Measurements from ENCODE around the gene LPP.
A peak's percentile ranks its signal among the peaks of the same experiment; 100 is the strongest.

- TF ChIP-seq CTCF (conservative IDR thresholded peaks at IDR 0.05; ENCODE audit: low read depth, low read length) (no peak), POLR2A (IDR thresholded peaks at IDR 0.05; ENCODE audit: low read depth, low read length) (no peak), RFX5 (IDR thresholded peaks at IDR 0.05; ENCODE audit: low read depth, low read length) (no peak), RAD21 (IDR thresholded peaks at IDR 0.05; ENCODE audit: low read length) (no peak), RCOR1 (IDR thresholded peaks at IDR 0.05; ENCODE audit: insufficient replicate concordance, low read length) (no peak), NFE2L2 (IDR thresholded peaks at IDR 0.05; ENCODE audit: low read depth, low read length) (no peak), MAZ (IDR thresholded peaks at IDR 0.05; ENCODE audit: borderline replicate concordance, low read depth, low read length) (no peak), FOS (IDR thresholded peaks at IDR 0.05; ENCODE audit: low read depth, low read length) (peak; percentile 54; the same call in 1 of the 2 replicates), SMC3 (IDR thresholded peaks at IDR 0.05; ENCODE audit: low read depth, low read length) (no peak), CEBPB (IDR thresholded peaks at IDR 0.05; ENCODE audit: low read depth, low read length) (peak; percentile 94), MXI1 (IDR thresholded peaks at IDR 0.05; ENCODE audit: borderline replicate concordance, low read depth, low read length) (no peak), MAFK (IDR thresholded peaks at IDR 0.05; ENCODE audit: low read depth, low read length) (no peak), CHD1 (IDR thresholded peaks at IDR 0.05; ENCODE audit: low read depth, low read length) (no peak)
- TF ChIP-seq, protein P1, sequence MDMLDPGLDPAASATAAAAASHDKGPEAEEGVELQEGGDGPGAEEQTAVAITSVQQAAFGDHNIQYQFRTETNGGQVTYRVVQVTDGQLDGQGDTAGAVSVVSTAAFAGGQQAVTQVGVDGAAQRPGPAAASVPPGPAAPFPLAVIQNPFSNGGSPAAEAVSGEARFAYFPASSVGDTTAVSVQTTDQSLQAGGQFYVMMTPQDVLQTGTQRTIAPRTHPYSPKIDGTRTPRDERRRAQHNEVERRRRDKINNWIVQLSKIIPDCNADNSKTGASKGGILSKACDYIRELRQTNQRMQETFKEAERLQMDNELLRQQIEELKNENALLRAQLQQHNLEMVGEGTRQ (IDR thresholded peaks at IDR 0.05; ENCODE audit: low read depth, low read length) = no peak
These were observed 143.0 kb downstream of the LPP start for GRCh38 chr3:188296761-188297612.
